Fibroblast of lung (primary cell): ENCODE measurements around the gene POLR1A.

Source experiments
- CTCF ChIP-seq, 2 donors: IDR thresholded peaks in 1 of 2; conservative IDR thresholded peaks in 1 of 2; 1 replicate in 1 of 2; 2 replicates in 1 of 2; pipeline ENCODE4 v1.5.1; 2011 to 2012; ENCODE audit warnings: low read length in 2 of 2, control low read depth in 1 of 2, inconsistent platforms in 1 of 2, low read depth in 1 of 2, mild to moderate bottlenecking in 1 of 2
- EZH2 ChIP-seq: IDR thresholded peaks from 2 replicates; pipeline ENCODE4 v1.5.1; 2012; ENCODE audit warnings: low read length, control low read depth, mild to moderate bottlenecking; ENCODE audit errors: missing control alignments

GRCh38 chr2:86050301-86050700 lies 55.4 kb downstream of the POLR1A start:
- TF ChIP-seq CTCF (conservative IDR thresholded peaks at IDR 0.05 in 1 of 2, IDR thresholded peaks at IDR 0.05 in 1 of 2; ENCODE audit: low read depth in 1 of 2, low read length in 2 of 2) (no peak), EZH2 (no peak)
